Activated CD8-positive, alpha-beta memory T cell treated with anti-CD3 and anti-CD28 coated beads, Interleukin-2, amount 10 ng/mL, durations not matched to agents 7 days and 5 days (primary cell): Measurements from ENCODE around the gene RTL1. TPM values are rescaled to one million over a fixed set of nuclear protein-coding genes. Genes with fewer than 3 reads are reported as not detected.

Experiments
- ATAC-seq: fragments of 150-1000 bp; cut with Tn5 transposase; one replicate; pipeline ENCODE4 v1.10.0; 2021; ENCODE audit warnings: moderate library complexity
- CTCF ChIA-PET: fragments of 350-600 bp; sonication (Branson Sonifier 250); formaldehyde crosslinking; loops from one replicate; lab custom pipeline; 2021; ENCODE audit warnings: antibody characterized with exemption; lab: Charles Lee
- DNase-seq: peaks from one replicate; pipeline ENCODE4 v3.0.0-alpha.2; 2020
- H3K27ac Mint-ChIP-seq: one replicate; pipeline ENCODE4 v1.8.0; 2021; ENCODE audit warnings: mild to moderate bottlenecking, mixed read lengths
- H3K27me3 Mint-ChIP-seq: one replicate; pipeline ENCODE4 v1.8.0; 2021; ENCODE audit warnings: mixed read lengths
- H3K36me3 Mint-ChIP-seq: one replicate; pipeline ENCODE4 v1.8.0; 2021; ENCODE audit warnings: mild to moderate bottlenecking, mixed read lengths
- H3K4me1 Mint-ChIP-seq: one replicate; pipeline ENCODE4 v1.8.0; 2021; ENCODE audit warnings: mixed read lengths
- H3K4me3 Mint-ChIP-seq: one replicate; pipeline ENCODE4 v1.8.0; 2021; ENCODE audit warnings: mild to moderate bottlenecking, moderate library complexity, mixed read lengths
- H3K9me3 Mint-ChIP-seq: one replicate; pipeline ENCODE4 v1.8.0; 2022; ENCODE audit warnings: low read depth, mixed read lengths
- total RNA-seq, 2 experiments: library from RNA; stranded (reverse); gene quantifications; one replicate each; pipeline ENCODE4 v1.2.3, GENCODE V29; 2021

Gene RTL1
- total RNA-seq, 2 experiments from 2014 or later, result not detected

- Mint-ChIP-seq H3K36me3 (no peaks in the 10 kb centered on the region), H3K27me3 (peaks cover 10% of the 10 kb centered on the region), H3K4me3 (no peak overlapping the region), H3K9me3 (no peaks in the 10 kb centered on the region), H3K4me1 (no peaks in the 10 kb centered on the region), H3K27ac (no peak overlapping the region)
- CTCF ChIA-PET, result no interaction called here
- ATAC-seq, result no peak
- no peak for DNase-seq
Measured at GRCh38 chr14:100882991-100883788, 20.3 kb downstream of the RTL1 start.

GRCh38 chr14:100882026-100882967, 21.2 kb downstream of the RTL1 start:
- Mint-ChIP-seq H3K27me3 (peaks cover 5% of the 10 kb centered on the region), H3K9me3 (no peaks in the 10 kb centered on the region), H3K4me3 (no peak overlapping the region), H3K36me3 (no peaks in the 10 kb centered on the region), H3K4me1 (no peaks in the 10 kb centered on the region), H3K27ac (no peak overlapping the region)
- no peak for ATAC-seq
- CTCF ChIA-PET, result no interaction called here
- DNase-seq, result no peak

- ATAC-seq (no peak), DNase-seq (no peak)
- Mint-ChIP-seq H3K9me3 (no peaks in the 10 kb centered on the region), H3K27me3 (peaks cover 2% of the 10 kb centered on the region), H3K4me3 (no peak overlapping the region), H3K4me1 (no peaks in the 10 kb centered on the region), H3K27ac (no peak overlapping the region), H3K36me3 (no peaks in the 10 kb centered on the region)
- CTCF ChIA-PET, result no interaction called here
Measured at GRCh38 chr14:100881211-100882025, 22.1 kb downstream of the RTL1 start.

GRCh38 chr14:100880271-100881101, 23.0 kb downstream of the RTL1 start:
- Mint-ChIP-seq H3K36me3 (no peaks in the 10 kb centered on the region), H3K9me3 (no peaks in the 10 kb centered on the region), H3K4me1 (no peaks in the 10 kb centered on the region), H3K27me3 (peaks cover under 1% of the 10 kb centered on the region), H3K27ac (no peak overlapping the region), H3K4me3 (no peak overlapping the region)
- CTCF ChIA-PET, result no interaction called here
- DNase-seq (no peak), ATAC-seq (no peak)

- CTCF ChIA-PET, result no interaction called here
- no peaks in the 10 kb centered on the region for H3K36me3 Mint-ChIP-seq
Measured at GRCh38 chr14:100879782-100880181, 23.7 kb downstream of the RTL1 start.

GRCh38 chr14:100879194-100879593, 24.3 kb downstream of the RTL1 start:
- H3K4me1 Mint-ChIP-seq, result no peaks in the 10 kb centered on the region
- H3K27ac Mint-ChIP-seq, result no peak overlapping the region
- ATAC-seq (no peak), DNase-seq (no peak)
- CTCF ChIA-PET, result no interaction called here
- H3K36me3 Mint-ChIP-seq, result no peaks in the 10 kb centered on the region
- H3K9me3 Mint-ChIP-seq, result no peaks in the 10 kb centered on the region
- H3K4me3 Mint-ChIP-seq, result no peak overlapping the region
- no peaks in the 10 kb centered on the region for H3K27me3 Mint-ChIP-seq

More at GRCh38 chr14:100879782-100880181, 23.7 kb downstream of the RTL1 start:
- H3K27me3 Mint-ChIP-seq, result no peaks in the 10 kb centered on the region
- no peak overlapping the region for H3K27ac Mint-ChIP-seq
- ATAC-seq, result no peak
- H3K4me3 Mint-ChIP-seq, result no peak overlapping the region
- H3K9me3 Mint-ChIP-seq, result no peaks in the 10 kb centered on the region
- no peak for DNase-seq
- H3K4me1 Mint-ChIP-seq, result no peaks in the 10 kb centered on the region

GRCh38 chr14:100878271-100879146, 25.0 kb downstream of the RTL1 start:
- Mint-ChIP-seq H3K27me3 (no peaks in the 10 kb centered on the region), H3K4me1 (no peaks in the 10 kb centered on the region), H3K4me3 (no peak overlapping the region), H3K36me3 (no peaks in the 10 kb centered on the region), H3K9me3 (no peaks in the 10 kb centered on the region), H3K27ac (no peak overlapping the region)
- DNase-seq (no peak), ATAC-seq (no peak)
- CTCF ChIA-PET, result interaction anchor here (1.0 kb wide), 1 partner anchor 14 kb away, joined by 3 read pairs; no protein-coding TSS in a partner anchor

GRCh38 chr14:100875861-100876590, 27.5 kb downstream of the RTL1 start:
- no peaks in the 10 kb centered on the region for H3K4me1 Mint-ChIP-seq
- DNase-seq, result no peak
- CTCF ChIA-PET, result no interaction called here

GRCh38 chr14:100875126-100875525, 28.4 kb downstream of the RTL1 start:
- no peaks in the 10 kb centered on the region for H3K36me3 Mint-ChIP-seq
- no peaks in the 10 kb centered on the region for H3K9me3 Mint-ChIP-seq
- DNase-seq (no peak), ATAC-seq (no peak)
- H3K27ac Mint-ChIP-seq, result no peak overlapping the region
- H3K4me1 Mint-ChIP-seq, result no peaks in the 10 kb centered on the region
- CTCF ChIA-PET, result no interaction called here
- no peak overlapping the region for H3K4me3 Mint-ChIP-seq
- H3K27me3 Mint-ChIP-seq, result no peaks in the 10 kb centered on the region

More at GRCh38 chr14:100875861-100876590, 27.5 kb downstream of the RTL1 start:
- Mint-ChIP-seq H3K36me3 (no peaks in the 10 kb centered on the region), H3K9me3 (no peaks in the 10 kb centered on the region), H3K27ac (no peak overlapping the region), H3K4me3 (no peak overlapping the region), H3K27me3 (no peaks in the 10 kb centered on the region)
- no peak for ATAC-seq

GRCh38 chr14:100874411-100875091, 29.0 kb downstream of the RTL1 start:
- Mint-ChIP-seq H3K36me3 (no peaks in the 10 kb centered on the region), H3K27me3 (no peaks in the 10 kb centered on the region), H3K27ac (no peak overlapping the region), H3K9me3 (no peaks in the 10 kb centered on the region), H3K4me3 (no peak overlapping the region), H3K4me1 (no peaks in the 10 kb centered on the region)
- DNase-seq (no peak), ATAC-seq (no peak)
- CTCF ChIA-PET, result no interaction called here

GRCh38 chr14:100874051-100874410, 29.5 kb downstream of the RTL1 start:
- Mint-ChIP-seq H3K9me3 (no peaks in the 10 kb centered on the region), H3K36me3 (no peaks in the 10 kb centered on the region), H3K27me3 (no peaks in the 10 kb centered on the region), H3K27ac (no peak overlapping the region), H3K4me1 (no peaks in the 10 kb centered on the region), H3K4me3 (no peak overlapping the region)
- DNase-seq, result no peak
- ATAC-seq, result no peak
- CTCF ChIA-PET, result no interaction called here
